ENCODE results near the gene SEC61A2. TPM values are rescaled to one million over a fixed set of nuclear protein-coding genes. Genes with fewer than 3 reads are reported as not detected.

The SEC61A2 gene
- polyA plus RNA-seq, 2 of the 4 experiments (the other 2 are of a cell fraction): 16.5 to 23.2 TPM

DNA sequence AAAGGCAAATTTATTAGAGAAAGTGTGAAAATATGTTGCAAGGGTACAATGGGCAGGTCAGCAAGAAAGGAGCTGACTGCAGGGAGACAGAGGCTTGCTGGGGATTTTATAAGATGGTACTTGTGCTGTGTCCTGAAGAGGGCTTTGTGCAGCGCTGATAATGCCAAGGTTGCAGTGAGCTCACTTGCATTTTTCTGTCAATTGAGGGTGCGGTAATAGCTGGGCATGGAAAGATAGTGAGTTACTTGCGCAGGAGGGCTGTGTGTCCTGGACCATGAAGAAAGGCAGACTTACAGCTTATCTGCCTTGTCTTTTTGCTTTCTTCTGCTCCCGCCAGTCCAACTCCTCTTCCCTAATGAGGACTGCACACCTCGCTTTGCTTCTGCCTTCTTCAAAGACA, 79.0 kb downstream of the SEC61A2 start:
- H3K27ac ChIP-seq: no peak overlapping the region
- H3K4me2 ChIP-seq: no peak overlapping the region
- no peak overlapping the region for H3K4me3 ChIP-seq
- POLR2A ChIA-PET: no interaction called here
- CTCF ChIA-PET: interaction anchor here (1.2 to 1.4 kb wide), 2 partner anchors 13 to 503 kb away, joined by 3 to 5 read pairs; no protein-coding TSS in a partner anchor
- no peak for TF ChIP-seq CTCF (IDR thresholded peaks at IDR 0.05)
- TF ChIP-seq POLR2A (IDR thresholded peaks at IDR 0.05; ENCODE audit: low read length): no peak
- no peak for TF ChIP-seq ESRRA (IDR thresholded peaks at IDR 0.05; ENCODE audit: borderline replicate concordance, low read length)
- no peak for TF ChIP-seq CEBPB (IDR thresholded peaks at IDR 0.05)
- no peak for TF ChIP-seq MYC (IDR thresholded peaks at IDR 0.05; ENCODE audit: borderline replicate concordance, low read length)
- TF ChIP-seq EHMT2 (IDR thresholded peaks at IDR 0.05; ENCODE audit: low read depth): no peak
- no peak for TF ChIP-seq ZNF302 (CRISPR knock-in tag; IDR thresholded peaks at IDR 0.05)
- TF ChIP-seq, protein P1, sequence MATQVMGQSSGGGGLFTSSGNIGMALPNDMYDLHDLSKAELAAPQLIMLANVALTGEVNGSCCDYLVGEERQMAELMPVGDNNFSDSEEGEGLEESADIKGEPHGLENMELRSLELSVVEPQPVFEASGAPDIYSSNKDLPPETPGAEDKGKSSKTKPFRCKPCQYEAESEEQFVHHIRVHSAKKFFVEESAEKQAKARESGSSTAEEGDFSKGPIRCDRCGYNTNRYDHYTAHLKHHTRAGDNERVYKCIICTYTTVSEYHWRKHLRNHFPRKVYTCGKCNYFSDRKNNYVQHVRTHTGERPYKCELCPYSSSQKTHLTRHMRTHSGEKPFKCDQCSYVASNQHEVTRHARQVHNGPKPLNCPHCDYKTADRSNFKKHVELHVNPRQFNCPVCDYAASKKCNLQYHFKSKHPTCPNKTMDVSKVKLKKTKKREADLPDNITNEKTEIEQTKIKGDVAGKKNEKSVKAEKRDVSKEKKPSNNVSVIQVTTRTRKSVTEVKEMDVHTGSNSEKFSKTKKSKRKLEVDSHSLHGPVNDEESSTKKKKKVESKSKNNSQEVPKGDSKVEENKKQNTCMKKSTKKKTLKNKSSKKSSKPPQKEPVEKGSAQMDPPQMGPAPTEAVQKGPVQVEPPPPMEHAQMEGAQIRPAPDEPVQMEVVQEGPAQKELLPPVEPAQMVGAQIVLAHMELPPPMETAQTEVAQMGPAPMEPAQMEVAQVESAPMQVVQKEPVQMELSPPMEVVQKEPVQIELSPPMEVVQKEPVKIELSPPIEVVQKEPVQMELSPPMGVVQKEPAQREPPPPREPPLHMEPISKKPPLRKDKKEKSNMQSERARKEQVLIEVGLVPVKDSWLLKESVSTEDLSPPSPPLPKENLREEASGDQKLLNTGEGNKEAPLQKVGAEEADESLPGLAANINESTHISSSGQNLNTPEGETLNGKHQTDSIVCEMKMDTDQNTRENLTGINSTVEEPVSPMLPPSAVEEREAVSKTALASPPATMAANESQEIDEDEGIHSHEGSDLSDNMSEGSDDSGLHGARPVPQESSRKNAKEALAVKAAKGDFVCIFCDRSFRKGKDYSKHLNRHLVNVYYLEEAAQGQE (IDR thresholded peaks at IDR 0.05): no peak
- TF ChIP-seq GATA3 (IDR thresholded peaks at IDR 0.05; ENCODE audit: borderline replicate concordance): no peak
- peaks cover 3% of the 10 kb centered on the region; the same call in 1 of the 3 replicates for H3K9me3 ChIP-seq
- no peaks in the 10 kb centered on the region for H3K4me1 ChIP-seq
- ATAC-seq (no peak), DNase-seq (ENCODE audit: low read depth in 1 of 2, low spot score in 1 of 2) (no peak), FAIRE-seq (no peak)
- 93% methylated on average over 5 of the region's 5 CpGs for WGBS (ENCODE audit: missing lambda C conversion rate)

DNA sequence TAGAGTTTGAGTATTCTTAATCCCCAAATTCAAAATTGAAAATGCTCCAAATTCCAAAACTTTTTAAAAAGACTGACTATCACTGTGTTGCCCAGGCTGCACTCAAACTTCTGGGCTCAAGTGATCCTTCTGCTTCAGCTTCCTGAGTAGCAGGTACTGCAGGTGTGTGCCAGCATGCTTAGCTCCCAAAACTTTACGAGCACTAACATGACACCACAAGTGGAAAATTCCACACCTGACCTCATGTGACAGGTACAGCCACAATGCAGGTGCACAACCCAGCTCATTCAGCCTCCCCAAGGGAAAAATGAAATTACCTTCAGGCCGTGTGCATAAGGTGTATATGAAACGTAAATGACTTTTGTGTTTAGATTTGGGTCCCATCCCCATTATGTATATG, 83.0 kb downstream of the SEC61A2 start:
- Histone ChIP-seq H3K4me3 (no peak overlapping the region), H3K27ac (no peak overlapping the region), H3K4me2 (no peak overlapping the region), H3K4me1 (peaks cover 4% of the 10 kb centered on the region; the same call in 2 of the 3 replicates), H3K9me3 (peaks cover 3% of the 10 kb centered on the region; the same call in 1 of the 3 replicates)
- ChIA-PET CTCF (interaction anchor here (0.6 to 6.3 kb wide), 7 partner anchors 8 to 862 kb away, joined by 3 to 61 read pairs (median 4); no protein-coding TSS in a partner anchor), POLR2A (interaction anchor here (1.5 kb wide), 1 partner anchor 17 kb away, joined by 3 read pairs; the partner anchor contains the start of genes CDC123 and NUDT5)
- ATAC-seq (no peak), FAIRE-seq (no peak), DNase-seq (ENCODE audit: low read depth in 1 of 2, low spot score in 1 of 2) (no peak)
- TF ChIP-seq HDAC2 (IDR thresholded peaks at IDR 0.05) (no peak), JUN (IDR thresholded peaks at IDR 0.05) (no peak), RAD21 (conservative IDR thresholded peaks at IDR 0.05 in 1 of 2, IDR thresholded peaks at IDR 0.05 in 1 of 2) (no peak), MAX (IDR thresholded peaks at IDR 0.05) (no peak), EHMT2 (IDR thresholded peaks at IDR 0.05; ENCODE audit: low read depth) (no peak), MAZ (IDR thresholded peaks at IDR 0.05; ENCODE audit: borderline replicate concordance, low read depth, low read length) (no peak), KDM5A (IDR thresholded peaks at IDR 0.05) (no peak), SREBF2 (IDR thresholded peaks at IDR 0.05) (no peak), NFE2L2 (conservative IDR thresholded peaks at IDR 0.05; ENCODE audit: low read length) (no peak), EHF (CRISPR knock-in tag; IDR thresholded peaks at IDR 0.05) (no peak), FOSB (CRISPR knock-in tag; IDR thresholded peaks at IDR 0.05) (no peak), CHD4 (IDR thresholded peaks at IDR 0.05; ENCODE audit: borderline replicate concordance) (no peak), TFCP2L1 (CRISPR knock-in tag; IDR thresholded peaks at IDR 0.05) (no peak), ZSCAN20 (CRISPR knock-in tag; IDR thresholded peaks at IDR 0.05) (no peak), CTCF (IDR thresholded peaks at IDR 0.05) (no peak), ATOH8 (CRISPR knock-in tag; IDR thresholded peaks at IDR 0.05; ENCODE audit: low read depth) (no peak), TP53 (CRISPR knock-in tag; IDR thresholded peaks at IDR 0.05) (no peak), RARB (CRISPR knock-in tag; IDR thresholded peaks at IDR 0.05) (no peak), USF2 (IDR thresholded peaks at IDR 0.05) (no peak), RFX5 (IDR thresholded peaks at IDR 0.05) (no peak)
- WGBS (ENCODE audit: missing lambda C conversion rate): 93% methylated on average over 3 of the region's 3 CpGs
